ENCODE data around the gene LRRC47.
"Not testable (repeated sequence)": the region's sequence is repeated elsewhere in the genome, so short reads cannot be mapped to it uniquely, and the experiment has no call there.

LRRC47 gene

GRCh38 chr1:3805038-3805437 lies 8.7 kb upstream of the LRRC47 start:
- no peak for DNase-seq (ENCODE audit: low spot score)
- no peak overlapping the region for H3K4me3 ChIP-seq
- H3K27ac ChIP-seq, result no peak overlapping the region
- TF ChIP-seq CTCF (IDR thresholded peaks at IDR 0.05), result no peak

DNA sequence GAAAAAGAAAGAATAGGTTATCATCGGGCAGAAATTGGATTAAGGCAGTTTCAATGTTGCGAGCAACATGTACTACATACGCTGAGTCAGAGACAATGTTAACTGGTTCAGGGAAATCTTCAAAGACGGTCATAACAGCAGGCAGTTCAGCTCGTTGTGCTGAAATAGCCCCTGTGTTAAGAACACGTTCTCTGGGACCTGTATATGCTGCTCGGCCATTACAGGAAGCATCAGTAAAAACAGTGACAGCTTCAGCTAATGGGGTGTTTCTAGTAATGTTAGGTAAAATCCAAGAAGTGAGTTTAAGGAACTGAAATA lies 8.3 kb upstream of the LRRC47 start:
- DNase-seq (ENCODE audit: low spot score); H3K27ac ChIP-seq; H3K4me3 ChIP-seq: not testable (repeated sequence)

DNA sequence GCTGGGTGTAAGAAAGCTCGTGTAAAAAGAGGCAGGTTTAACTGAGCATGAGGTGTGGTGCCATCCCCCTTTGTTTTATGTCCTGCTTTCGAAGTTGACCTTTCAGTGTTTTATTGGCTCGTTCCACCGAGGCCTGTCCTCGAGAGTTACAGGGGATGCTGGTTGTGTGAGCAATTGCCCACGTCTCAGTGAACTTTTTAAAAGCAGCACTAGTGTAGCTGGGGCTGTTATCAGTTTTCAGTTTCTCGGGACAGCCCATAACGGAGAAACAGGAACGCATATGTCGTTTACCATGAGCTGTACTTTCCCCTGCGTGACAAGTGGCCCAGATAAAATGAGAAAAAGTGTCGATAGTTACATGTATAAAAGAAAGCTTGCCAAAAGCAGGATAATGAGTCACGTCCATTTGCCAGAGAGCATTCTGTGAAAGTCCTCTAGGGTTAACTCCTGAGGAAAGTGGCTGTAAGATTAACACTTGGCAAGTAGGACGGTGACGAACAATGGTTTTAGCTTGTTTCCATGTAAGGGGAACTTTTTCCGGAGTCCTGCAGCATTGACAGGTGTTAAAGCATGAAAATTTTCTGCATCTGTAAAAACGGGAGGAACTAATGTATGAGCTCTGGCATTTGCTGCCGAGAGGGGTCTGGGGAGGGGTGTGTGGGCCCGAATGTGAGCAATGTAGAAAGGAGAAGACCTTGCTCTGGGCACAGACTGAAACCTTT lies 7.8 kb upstream of the LRRC47 start:
- TF ChIP-seq CTCF (IDR thresholded peaks at IDR 0.05), result no peak
- Histone ChIP-seq H3K27ac (no peak overlapping the region), H3K4me3 (no peak overlapping the region)
- DNase-seq (ENCODE audit: low spot score), result no peak

DNA sequence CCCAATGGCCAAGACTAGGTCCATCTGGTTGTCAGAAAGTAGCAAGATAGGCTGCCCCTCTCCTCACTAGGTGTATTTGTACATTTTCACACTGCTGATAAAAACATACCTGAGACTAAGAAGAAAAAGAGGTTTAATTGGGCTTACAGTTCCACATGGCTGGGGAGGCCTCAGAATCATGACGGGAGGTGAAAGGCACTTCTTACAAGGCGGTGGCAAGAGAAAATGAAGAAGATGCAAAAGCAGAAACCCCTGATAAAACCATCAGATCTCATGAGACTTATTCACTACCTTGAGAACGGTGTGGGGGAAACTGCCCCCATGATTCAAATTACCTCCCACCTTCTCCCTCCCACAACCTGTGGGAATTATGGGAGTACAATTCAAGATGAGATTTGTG lies 4.5 kb upstream of the LRRC47 start:
- DNase-seq (ENCODE audit: low spot score); H3K4me3 ChIP-seq; H3K27ac ChIP-seq: not testable (repeated sequence)

DNA sequence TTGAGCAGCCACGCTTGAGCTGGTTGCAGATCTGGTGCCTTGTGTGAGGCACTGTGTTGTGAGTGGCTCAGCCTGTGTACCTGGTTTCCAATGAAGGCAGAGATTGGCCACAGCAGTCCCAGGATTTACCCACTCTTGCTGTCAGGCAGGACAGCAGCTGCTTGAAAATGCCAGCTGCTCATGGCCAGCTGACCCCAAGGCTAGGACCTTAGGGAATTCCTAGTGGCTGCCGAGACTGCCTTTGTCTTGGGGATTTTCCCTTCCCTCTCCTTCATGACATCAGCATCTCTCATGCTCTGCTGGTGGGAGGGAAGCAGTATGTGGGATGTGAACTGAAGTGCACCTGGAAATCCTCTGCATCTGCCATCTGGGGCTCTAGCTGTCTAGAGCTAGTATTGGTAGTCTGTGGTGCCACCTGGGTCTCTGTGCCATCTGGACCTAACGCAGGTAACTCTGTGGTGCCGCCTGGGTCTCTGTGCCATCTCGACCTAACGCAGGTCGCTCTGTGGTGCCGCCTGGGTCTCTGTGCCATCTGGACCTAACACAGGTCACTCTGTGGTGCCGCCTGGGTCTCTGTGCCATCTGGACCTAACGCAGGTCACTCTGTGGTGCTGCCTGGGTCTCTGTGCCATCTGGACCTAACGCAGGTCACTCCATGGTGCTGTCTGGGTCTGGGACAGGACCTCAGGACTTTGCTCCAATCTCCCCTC lies 3.8 kb upstream of the LRRC47 start:
- TF ChIP-seq CTCF (IDR thresholded peaks at IDR 0.05), result no peak
- H3K27ac ChIP-seq, result no peak overlapping the region
- no peak for DNase-seq (ENCODE audit: low spot score)
- H3K4me3 ChIP-seq, result no peak overlapping the region

DNA sequence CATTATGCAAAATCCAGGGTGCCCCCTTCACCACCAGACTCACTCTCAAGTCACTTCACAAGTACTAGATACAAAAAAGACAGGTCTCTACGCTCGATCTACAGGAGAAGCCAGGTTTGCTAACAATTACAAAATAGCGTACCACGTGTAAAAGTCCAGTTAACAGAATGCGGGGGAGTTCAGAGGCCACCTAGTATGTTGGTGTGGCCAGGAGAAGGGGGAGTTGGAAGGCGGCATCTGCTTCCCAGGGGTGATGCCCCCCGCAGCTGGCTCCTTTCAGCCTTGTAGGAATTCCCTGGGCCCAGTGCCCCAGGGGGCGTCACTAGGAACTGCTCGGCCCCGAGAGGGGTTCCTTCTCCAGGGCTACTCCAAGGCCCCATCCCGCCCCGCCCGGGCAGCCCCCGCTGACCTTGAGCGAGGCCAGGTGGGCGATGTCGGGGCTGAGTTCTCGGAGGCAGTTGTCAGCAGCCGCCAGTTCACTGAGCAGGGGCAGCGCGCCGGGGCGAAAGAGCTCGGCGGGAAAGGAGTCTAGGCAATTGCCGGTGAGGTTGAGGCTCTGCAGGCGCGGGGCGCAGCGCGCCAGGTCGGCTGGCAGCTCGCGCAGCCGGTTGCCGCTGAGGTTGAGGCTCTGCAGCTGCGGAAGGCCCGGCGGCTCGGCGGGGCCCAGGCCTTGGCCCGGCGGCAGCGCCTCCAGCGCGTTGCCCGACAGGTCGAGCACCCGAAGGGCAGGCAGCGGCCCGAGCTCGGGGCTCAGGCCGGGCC lies 664 bp downstream of the LRRC47 start:
- TF ChIP-seq CTCF (IDR thresholded peaks at IDR 0.05), result no peak
- peak overlapping the region; percentile 99 for H3K4me3 ChIP-seq
- DNase-seq (ENCODE audit: low spot score), result no peak
- peak overlapping the region; percentile 49 to 84 for H3K27ac ChIP-seq

DNA sequence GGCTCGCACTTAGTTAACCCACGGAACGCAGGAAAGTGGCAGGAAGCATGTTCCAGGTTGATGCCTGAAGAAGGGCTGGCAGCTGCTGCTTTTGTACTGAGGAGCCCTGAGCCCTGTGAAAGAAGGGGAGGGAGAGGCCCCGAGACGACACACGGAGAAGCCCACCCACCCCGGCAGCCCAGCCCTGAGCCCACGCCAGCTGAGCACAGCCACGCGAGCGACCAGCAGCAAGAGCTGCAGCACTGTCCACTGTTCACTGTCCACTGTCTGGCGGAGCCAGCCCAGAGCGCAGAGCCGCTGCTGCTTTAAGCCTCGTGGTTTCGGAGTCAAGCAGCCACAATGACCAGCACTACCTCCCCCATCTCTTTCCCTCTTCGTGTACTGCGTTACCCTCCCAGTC lies 5.3 kb downstream of the LRRC47 start:
- no peak for TF ChIP-seq CTCF (IDR thresholded peaks at IDR 0.05)

DNA sequence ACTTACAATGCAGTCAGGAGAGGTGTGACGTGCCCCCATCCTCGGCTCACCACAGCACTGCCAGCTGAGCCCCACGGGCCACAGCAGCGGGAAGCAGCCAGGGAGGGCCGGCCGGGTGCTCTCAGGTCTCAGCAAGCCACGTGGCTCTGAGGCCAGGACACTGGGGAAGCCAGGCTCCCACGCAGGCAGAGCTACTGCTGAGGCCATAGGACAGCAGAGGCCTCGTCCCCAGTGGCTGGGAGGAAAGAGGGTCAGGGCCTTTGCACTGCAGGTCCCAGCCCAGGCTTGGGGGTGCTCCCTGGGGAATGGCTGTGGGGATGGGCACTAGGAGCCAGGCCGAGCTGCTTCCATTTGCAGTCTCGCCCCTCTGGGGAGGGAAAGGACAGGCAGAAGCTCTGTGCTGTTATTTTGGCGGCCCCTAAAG lies 5.8 kb downstream of the LRRC47 start:
- no peak overlapping the region for H3K4me3 ChIP-seq
- no peak overlapping the region for H3K27ac ChIP-seq
- TF ChIP-seq CTCF (IDR thresholded peaks at IDR 0.05), result no peak
- DNase-seq (ENCODE audit: low spot score), result no peak

More for the DNA sequence above, 5.3 kb downstream of the LRRC47 start:
- H3K27ac ChIP-seq, result no peak overlapping the region
- H3K4me3 ChIP-seq, result no peak overlapping the region
- no peak for DNase-seq (ENCODE audit: low spot score)
